IMR-90 (cell line): Measurements from ENCODE around the gene RNU6-9.

Experiments used
- BHLHE40 ChIP-seq: fragments of 150-350 bp; IDR thresholded peaks from 2 replicates; pipeline ENCODE4 v1.6.1; 2016; ENCODE audit warnings: mild to moderate bottlenecking, low read depth, low read length
- CEBPB ChIP-seq: IDR thresholded peaks from 2 replicates; pipeline ENCODE4 v1.6.1; 2012; ENCODE audit warnings: low read depth, low read length, improper control_type of control experiment
- CHD1 ChIP-seq: IDR thresholded peaks from 2 replicates; pipeline ENCODE4 v1.6.1; 2012; ENCODE audit warnings: low read depth, low read length, improper control_type of control experiment
- CTCF ChIP-seq: conservative IDR thresholded peaks from 2 replicates; pipeline ENCODE4 v1.5.1; 2012; ENCODE audit warnings: mild to moderate bottlenecking, low read depth, low read length, improper control_type of control experiment
- ELK1 ChIP-seq: fragments of 150-350 bp; IDR thresholded peaks from 2 replicates; pipeline ENCODE4 v1.6.1; 2016; ENCODE audit warnings: low read depth, mild to moderate bottlenecking, low read length, moderate library complexity, borderline replicate concordance
- MAFK ChIP-seq: IDR thresholded peaks from 2 replicates; pipeline ENCODE4 v1.6.1; 2012; ENCODE audit warnings: low read depth, low read length, improper control_type of control experiment
- MAZ ChIP-seq: IDR thresholded peaks from 2 replicates; pipeline ENCODE4 v1.6.1; 2012; ENCODE audit warnings: low read depth, mild to moderate bottlenecking, low read length, improper control_type of control experiment, moderate library complexity, borderline replicate concordance
- POLR2A ChIP-seq: IDR thresholded peaks from 2 replicates; pipeline ENCODE4 v1.6.1; 2012; ENCODE audit warnings: mild to moderate bottlenecking, low read depth, low read length
- RCOR1 ChIP-seq: IDR thresholded peaks from 2 replicates; pipeline ENCODE4 v1.6.1; 2012; ENCODE audit warnings: mild to moderate bottlenecking, low read length, improper control_type of control experiment; ENCODE audit not compliant: insufficient replicate concordance
- SMC3 ChIP-seq: fragments of 150-350 bp; IDR thresholded peaks from 2 replicates; pipeline ENCODE4 v1.6.1; 2016; ENCODE audit warnings: low read depth, mild to moderate bottlenecking, antibody characterized with exemption, low read length, moderate library complexity
- USF2 ChIP-seq: fragments of 150-350 bp; IDR thresholded peaks from 2 replicates; pipeline ENCODE4 v1.6.1; 2017; ENCODE audit warnings: mild to moderate bottlenecking, antibody characterized with exemption, low read length, low read depth

GRCh38 chr19:888581-889385, 4.5 kb upstream of the RNU6-9 start:
- TF ChIP-seq CTCF (no peak), USF2 (no peak), ELK1 (no peak), MAFK (no peak), MAZ (no peak), CEBPB (no peak), POLR2A (no peak), RCOR1 (no peak), CHD1 (no peak), BHLHE40 (no peak), SMC3 (no peak)
